Retinal pigment epithelial cell (primary cell): ENCODE measurements around the gene TPCN1.

Experiments used
- DNase-seq: peaks from one replicate; pipeline ENCODE4 v3.0.0-alpha.2; 2010; ENCODE audit warnings: low read depth
- H3K4me3 ChIP-seq: 2 replicates; pipeline ENCODE4 v1.5.1; 2011; ENCODE audit warnings: mild to moderate bottlenecking, low read length, control low read depth, moderate library complexity
- TF ChIP-seq, protein P1 (sequence below): conservative IDR thresholded peaks from 2 replicates; pipeline ENCODE4 v1.5.1; 2011; ENCODE audit warnings: low read depth, low read length, control low read depth, inconsistent platforms

Gene TPCN1

DNA sequence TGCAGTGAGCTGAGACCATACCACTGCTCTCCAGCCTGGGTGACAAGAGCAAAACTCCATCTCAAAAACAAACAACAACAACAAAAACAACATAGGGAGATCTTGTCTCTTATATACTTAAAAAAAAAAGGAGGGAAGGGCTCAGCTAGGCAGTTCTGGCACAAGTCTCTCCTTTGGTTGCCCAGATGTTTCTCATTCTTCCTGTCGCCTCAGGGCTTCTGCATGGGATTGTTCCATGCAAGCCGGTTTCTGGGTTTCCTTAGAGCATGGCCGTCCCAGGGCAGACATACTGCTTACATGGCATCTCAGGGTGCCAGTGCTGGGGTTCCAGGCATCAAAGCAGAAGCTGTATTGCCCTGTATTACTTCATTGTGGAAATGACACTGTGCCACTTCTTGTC is 118.8 kb downstream of the TPCN1 start:
- DNase-seq = no peak
- no peak overlapping the region for H3K4me3 ChIP-seq
- TF ChIP-seq, protein P1, sequence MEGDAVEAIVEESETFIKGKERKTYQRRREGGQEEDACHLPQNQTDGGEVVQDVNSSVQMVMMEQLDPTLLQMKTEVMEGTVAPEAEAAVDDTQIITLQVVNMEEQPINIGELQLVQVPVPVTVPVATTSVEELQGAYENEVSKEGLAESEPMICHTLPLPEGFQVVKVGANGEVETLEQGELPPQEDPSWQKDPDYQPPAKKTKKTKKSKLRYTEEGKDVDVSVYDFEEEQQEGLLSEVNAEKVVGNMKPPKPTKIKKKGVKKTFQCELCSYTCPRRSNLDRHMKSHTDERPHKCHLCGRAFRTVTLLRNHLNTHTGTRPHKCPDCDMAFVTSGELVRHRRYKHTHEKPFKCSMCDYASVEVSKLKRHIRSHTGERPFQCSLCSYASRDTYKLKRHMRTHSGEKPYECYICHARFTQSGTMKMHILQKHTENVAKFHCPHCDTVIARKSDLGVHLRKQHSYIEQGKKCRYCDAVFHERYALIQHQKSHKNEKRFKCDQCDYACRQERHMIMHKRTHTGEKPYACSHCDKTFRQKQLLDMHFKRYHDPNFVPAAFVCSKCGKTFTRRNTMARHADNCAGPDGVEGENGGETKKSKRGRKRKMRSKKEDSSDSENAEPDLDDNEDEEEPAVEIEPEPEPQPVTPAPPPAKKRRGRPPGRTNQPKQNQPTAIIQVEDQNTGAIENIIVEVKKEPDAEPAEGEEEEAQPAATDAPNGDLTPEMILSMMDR = no peak

DNA sequence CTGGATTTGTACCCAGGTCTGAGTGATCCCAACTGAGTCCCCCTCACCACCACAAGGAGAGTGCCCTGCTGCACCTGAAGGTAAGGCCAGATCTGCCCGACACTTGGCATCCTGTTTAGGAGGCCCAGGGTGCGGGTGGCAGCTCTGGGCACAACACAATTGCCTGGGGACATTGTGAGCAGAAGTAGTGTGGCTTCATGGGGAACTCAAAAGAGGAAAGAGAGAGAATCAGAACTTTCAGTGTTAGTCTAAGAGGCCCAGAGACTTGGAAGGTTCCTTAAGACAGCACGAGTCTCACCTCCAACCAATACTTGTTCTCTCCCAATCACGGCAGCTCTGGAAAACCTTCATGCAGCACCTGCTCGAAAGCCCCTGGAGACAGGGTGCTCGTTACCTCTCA is 120.3 kb downstream of the TPCN1 start:
- no peak overlapping the region for H3K4me3 ChIP-seq
- DNase-seq = no peak
- TF ChIP-seq, protein P1 = no peak

DNA sequence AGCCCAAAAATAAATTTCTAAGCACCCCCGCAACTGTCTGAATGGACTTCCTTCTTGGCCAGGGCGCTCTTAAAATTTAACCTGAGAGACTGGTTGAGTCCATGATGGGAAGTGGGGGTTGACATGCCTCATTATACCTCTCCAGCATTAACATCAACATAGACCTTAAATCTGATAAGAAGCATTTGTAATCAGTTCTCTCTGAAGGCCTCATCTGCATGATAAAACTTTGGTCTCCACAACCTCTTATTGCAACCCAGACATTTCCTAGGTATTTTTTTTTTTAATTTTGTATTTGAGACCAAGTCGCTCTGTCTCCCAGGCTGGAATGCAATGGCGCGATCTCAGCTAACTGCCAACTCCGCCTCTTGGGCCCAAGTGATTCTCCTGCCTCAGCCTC is 124.1 kb downstream of the TPCN1 start:
- no peak for DNase-seq
- TF ChIP-seq, protein P1 = no peak
- no peak overlapping the region for H3K4me3 ChIP-seq

DNA sequence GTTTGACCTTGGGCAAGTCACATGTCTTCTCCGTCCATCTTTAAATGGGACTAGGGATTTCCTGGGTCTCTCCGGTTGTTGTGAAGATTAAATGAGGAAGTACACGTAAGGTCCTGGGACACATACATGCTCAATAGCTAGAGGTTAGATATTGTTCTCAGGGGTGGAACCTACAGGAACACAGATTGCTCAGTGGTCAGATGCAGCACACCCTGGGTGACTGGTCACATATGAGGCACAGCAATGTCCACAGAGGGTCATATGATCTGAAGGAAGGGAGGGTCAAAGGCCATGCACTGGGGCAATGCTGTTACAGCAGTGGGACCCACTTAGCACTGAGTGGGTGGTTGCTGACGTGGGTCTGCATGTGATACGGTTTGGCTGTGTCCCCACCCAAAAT is 125.1 kb downstream of the TPCN1 start:
- no peak for DNase-seq
- H3K4me3 ChIP-seq = no peak overlapping the region
- TF ChIP-seq, protein P1 = no peak

DNA sequence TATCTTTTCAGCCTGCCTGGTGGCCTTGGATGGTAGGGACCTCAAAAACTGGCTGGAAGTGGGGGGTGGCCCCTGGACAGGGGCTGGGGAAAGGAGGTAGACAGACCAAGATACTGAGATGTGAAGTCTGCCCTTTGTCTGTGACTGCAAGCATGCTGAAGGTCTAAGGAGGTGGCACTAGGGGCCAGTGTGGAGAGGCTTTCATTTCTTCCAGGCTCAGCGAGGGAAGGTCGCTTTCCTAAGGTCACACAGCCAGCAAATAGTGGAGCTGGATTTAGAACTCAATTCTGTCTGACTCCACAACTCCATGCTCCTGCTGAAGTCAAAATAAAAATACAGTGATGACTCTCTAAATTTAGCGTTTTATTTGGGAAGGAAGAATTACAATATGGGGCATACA is 125.8 kb downstream of the TPCN1 start:
- TF ChIP-seq, protein P1 = no peak
- H3K4me3 ChIP-seq = no peak overlapping the region
- DNase-seq = no peak

DNA sequence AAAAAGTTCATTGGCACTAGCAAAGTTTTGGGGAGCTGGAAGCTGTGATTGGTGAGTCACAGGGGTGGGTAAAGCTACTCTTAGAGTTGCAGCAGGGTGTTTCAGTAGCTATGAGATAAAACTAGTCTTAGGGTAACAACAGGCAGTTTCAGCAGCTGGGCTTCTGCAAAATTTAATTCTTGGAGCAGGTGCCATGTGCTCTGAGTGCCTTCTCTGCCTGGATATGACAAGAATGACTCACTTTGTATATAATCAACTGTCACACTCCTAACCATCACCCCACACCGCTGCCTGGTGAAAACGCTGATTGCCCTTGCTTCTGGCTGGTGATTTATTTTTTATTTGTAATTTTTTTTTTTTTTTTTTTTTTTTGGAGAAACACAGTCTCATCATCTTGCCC is 126.6 kb downstream of the TPCN1 start:
- no peak overlapping the region for H3K4me3 ChIP-seq
- TF ChIP-seq, protein P1 = no peak
- no peak for DNase-seq
